ENCODE results near the gene PMEPA1. TPM values are rescaled to one million over a fixed set of nuclear protein-coding genes. Genes with fewer than 3 reads are reported as not detected.

Gene PMEPA1
- total and polyA plus RNA-seq, 2 donors (not counting 1 experiment from before 2014, with no cell fraction given), result 9.9 to 37.4 TPM

GRCh38 chr20:57605878-57606277 lies 103.9 kb downstream of the PMEPA1 start:
- Histone ChIP-seq H3K4me3 (ENCODE audit: control extremely low read depth in 1 of 5, extremely low read depth in 1 of 5, insufficient read depth in 1 of 5, low read depth in 2 of 5, low read length in 4 of 5) (no peak overlapping the region), H4K20me1 (ENCODE audit: control insufficient read depth, insufficient read depth, low read length, poor library complexity, severe bottlenecking) (peaks cover 8% of the 10 kb centered on the region), H3K27ac (ENCODE audit: low read length in 2 of 2) (no peak overlapping the region), H3K27me3 (replicated peaks in 1 of 4; ENCODE audit: control extremely low read depth in 1 of 4, control insufficient read depth in 3 of 4, insufficient read depth in 4 of 4, low read length in 3 of 4) (peaks cover 0 to 4% (median 0%) of the 10 kb centered on the region in 4 experiments), H2AFZ (ENCODE audit: insufficient read depth, low read depth, low read length, poor library complexity, severe bottlenecking) (no peak overlapping the region), H3K9me3 (ENCODE audit: control extremely low read depth in 1 of 3, control insufficient read depth in 2 of 3, insufficient read depth in 1 of 3, low read length in 2 of 3) (no peaks in the 10 kb centered on the region), H3K9ac (ENCODE audit: low read length) (no peak overlapping the region), H3K4me1 (ENCODE audit: control insufficient read depth in 2 of 2, insufficient read depth in 2 of 2, low read length in 2 of 2) (peaks cover 5 to 15% of the 10 kb centered on the region in 2 donors), H3K36me3 (replicated peaks in 1 of 2; ENCODE audit: control extremely low read depth in 1 of 2, control insufficient read depth in 1 of 2, extremely low read depth in 1 of 2, insufficient read depth in 2 of 2, low read length in 1 of 2) (peaks cover 0 to 52% of the 10 kb centered on the region in 2 experiments), H3K79me2 (ENCODE audit: control insufficient read depth, insufficient read depth, low read length) (no peaks in the 10 kb centered on the region), H3K4me2 (replicated peaks; ENCODE audit: low read depth, low read length, poor library complexity, severe bottlenecking) (no peak overlapping the region)
- H3K27ac Mint-ChIP-seq, result peak overlapping the region; percentile 73
- 100% methylated on average over 1 of the region's 5 CpGs for WGBS (ENCODE audit: insufficient coverage)
- intact Hi-C loops (cut with micrococcal nuclease), result no loop called here
- ChIA-PET POLR2A (interaction anchor here (0.6 kb wide), 1 partner anchor 25 kb away, joined by 3 read pairs; no protein-coding TSS in a partner anchor), CTCF (interaction anchor here (1.1 to 1.5 kb wide), 5 partner anchors 9 to 76 kb away, joined by 3 to 5 read pairs (median 4); no protein-coding TSS in a partner anchor)
- H3K9me3 Mint-ChIP-seq (ENCODE audit: insufficient read depth), result no peaks in the 10 kb centered on the region
- H3K4me1 Mint-ChIP-seq, result peaks cover 22% of the 10 kb centered on the region
- no peaks in the 10 kb centered on the region for H3K27me3 Mint-ChIP-seq
- no peak for DNase-seq
- ATAC-seq (ENCODE audit: low read depth), result no peak
- TF ChIP-seq EZH2 (IDR thresholded peaks at IDR 0.05; ENCODE audit: borderline replicate concordance, insufficient read depth, low read depth, low read length, poor library complexity, severe bottlenecking) (no peak), CTCF (IDR thresholded peaks at IDR 0.05) (no peak)
- H3K4me3 Mint-ChIP-seq, result no peak overlapping the region

GRCh38 chr20:57605045-57605444 lies 104.8 kb downstream of the PMEPA1 start:
- TF ChIP-seq CTCF (IDR thresholded peaks at IDR 0.05) (no peak), EZH2 (IDR thresholded peaks at IDR 0.05; ENCODE audit: borderline replicate concordance, insufficient read depth, low read depth, low read length, poor library complexity, severe bottlenecking) (no peak)
- ChIA-PET POLR2A (no interaction called here), CTCF (interaction anchor here (11.4 kb wide), 1 partner anchor 14 kb away, joined by 131 read pairs; the partner anchor contains the start of gene ZBP1)
- no peak overlapping the region for H3K27ac Mint-ChIP-seq
- ATAC-seq (ENCODE audit: low read depth), result no peak
- Histone ChIP-seq H3K9ac (ENCODE audit: low read length) (no peak overlapping the region), H3K36me3 (replicated peaks in 1 of 2; ENCODE audit: control extremely low read depth in 1 of 2, control insufficient read depth in 1 of 2, extremely low read depth in 1 of 2, insufficient read depth in 2 of 2, low read length in 1 of 2) (peaks cover 0 to 44% of the 10 kb centered on the region in 2 experiments), H3K4me3 (ENCODE audit: control extremely low read depth in 1 of 5, extremely low read depth in 1 of 5, insufficient read depth in 1 of 5, low read depth in 2 of 5, low read length in 4 of 5) (no peak overlapping the region), H3K27me3 (replicated peaks in 1 of 4; ENCODE audit: control extremely low read depth in 1 of 4, control insufficient read depth in 3 of 4, insufficient read depth in 4 of 4, low read length in 3 of 4) (peaks cover 0 to 10% (median 2%) of the 10 kb centered on the region in 4 experiments), H3K4me2 (replicated peaks; ENCODE audit: low read depth, low read length, poor library complexity, severe bottlenecking) (no peak overlapping the region), H2AFZ (ENCODE audit: insufficient read depth, low read depth, low read length, poor library complexity, severe bottlenecking) (no peak overlapping the region), H3K79me2 (ENCODE audit: control insufficient read depth, insufficient read depth, low read length) (no peaks in the 10 kb centered on the region), H4K20me1 (ENCODE audit: control insufficient read depth, insufficient read depth, low read length, poor library complexity, severe bottlenecking) (peaks cover 8% of the 10 kb centered on the region), H3K4me1 (ENCODE audit: control insufficient read depth in 2 of 2, insufficient read depth in 2 of 2, low read length in 2 of 2) (peaks cover 5 to 9% of the 10 kb centered on the region in 2 donors), H3K9me3 (ENCODE audit: control extremely low read depth in 1 of 3, control insufficient read depth in 2 of 3, insufficient read depth in 1 of 3, low read length in 2 of 3) (no peaks in the 10 kb centered on the region), H3K27ac (ENCODE audit: low read length in 2 of 2) (no peak overlapping the region)
- no peaks in the 10 kb centered on the region for H3K9me3 Mint-ChIP-seq (ENCODE audit: insufficient read depth)
- WGBS (ENCODE audit: insufficient coverage), result 78% methylated on average over 4 of the region's 5 CpGs
- intact Hi-C loops (cut with micrococcal nuclease), result no loop called here
- peaks cover 5% of the 10 kb centered on the region for H3K27me3 Mint-ChIP-seq
- peaks cover 16% of the 10 kb centered on the region for H3K4me1 Mint-ChIP-seq
- DNase-seq, result no peak
- H3K4me3 Mint-ChIP-seq, result no peak overlapping the region
